Body of pancreas (tissue), 4 donors: Measurements from ENCODE around the gene KLK1. TPM values are rescaled to one million over a fixed set of nuclear protein-coding genes. Genes with fewer than 3 reads are reported as not detected.
"Not testable (repeated sequence)": the region's sequence is repeated elsewhere in the genome, so short reads cannot be mapped to it uniquely, and the experiment has no call there.

ENCODE experiments used
- ATAC-seq: fragments of 150-250 bp; one replicate; pipeline ENCODE4 v1.9.1; 2016
- DNase-seq, 4 donors: peaks; one replicate each; pipeline ENCODE4 v3.0.0-alpha.2; 2019
- H3K27ac ChIP-seq, 4 donors: fragments of 200-600 bp; sonication (generic); 1 replicate in 3 of 4; 2 replicates in 1 of 4; pipeline versions ENCODE4 v1.5.1 to v1.6.1; 2016 to 2019; ENCODE audit warnings: mild to moderate bottlenecking in 1 of 4, mixed read lengths in 1 of 4, moderate library complexity in 1 of 4
- H3K27me3 ChIP-seq, 2 donors: fragments of 200-600 bp; sonication (generic); one replicate each; pipeline ENCODE4 v1.6.0; 2016; ENCODE audit warnings: mild to moderate bottlenecking in 1 of 2
- H3K36me3 ChIP-seq, 2 donors: fragments of 200-600 bp; sonication (generic); replicated peaks in 1 of 2; 2 replicates each; pipeline ENCODE4 v1.5.1; 2016; ENCODE audit warnings: low read depth in 2 of 2; ENCODE audit not compliant: insufficient read depth in 1 of 2
- H3K4me1 ChIP-seq: fragments of 200-600 bp; sonication (generic); one replicate; pipeline ENCODE4 v1.6.0; 2016
- H3K4me3 ChIP-seq, 2 donors: fragments of 200-600 bp; sonication (generic); 1 replicate in 1 of 2; 2 replicates in 1 of 2; pipeline ENCODE4 v1.5.1; 2016 to 2019
- H3K9me3 ChIP-seq, 3 donors: fragments of 200-600 bp; sonication (generic); 1 replicate in 2 of 3; 2 replicates in 1 of 3; pipeline ENCODE4 v1.5.1; 2016
- POLR2A ChIP-seq, 3 donors: fragments of 450-650 bp; IDR thresholded peaks; one replicate each; pipeline ENCODE4 v1.6.1; 2016; ENCODE audit warnings: antibody characterized with exemption in 3 of 3, mild to moderate bottlenecking in 2 of 3
- WGBS, 2 donors: methylation state at CpG; one replicate each; pipeline ENCODE4 v1.1.5; 2017; 5-methylcytosine and 5-hydroxymethylcytosine counted together
- intact Hi-C: fragments of 100-400 bp; cut with DNase I; formaldehyde crosslinking; loops from one replicate; pipeline ENCODE4 v1.15.1; 2023
- small RNA-seq: library from RNA; depleted of rRNA; stranded (forward); fragments of <200 nt; gene quantifications from one replicate; pipeline ENCODE3, GENCODE V24; 2016
- total RNA-seq, 2 donors: library from RNA; depleted of rRNA; stranded (reverse); fragments of >200 nt; gene quantifications; one replicate each; pipeline ENCODE4 v1.1.0, GENCODE V29; 2016
- TF ChIP-seq, protein P1 (sequence below), 7 experiments: fragments of 450-650 bp in 4 of 7; fragments of 200-600 bp in 3 of 7; sonication (generic) in 3 of 7; IDR thresholded peaks; one replicate each; pipeline ENCODE4 v1.5.1; 2016 to 2019; ENCODE audit warnings: antibody characterized with exemption in 7 of 7

KLK1 gene
- total RNA-seq, 2 donors from 2014 or later: 937 to 947 TPM

DNA sequence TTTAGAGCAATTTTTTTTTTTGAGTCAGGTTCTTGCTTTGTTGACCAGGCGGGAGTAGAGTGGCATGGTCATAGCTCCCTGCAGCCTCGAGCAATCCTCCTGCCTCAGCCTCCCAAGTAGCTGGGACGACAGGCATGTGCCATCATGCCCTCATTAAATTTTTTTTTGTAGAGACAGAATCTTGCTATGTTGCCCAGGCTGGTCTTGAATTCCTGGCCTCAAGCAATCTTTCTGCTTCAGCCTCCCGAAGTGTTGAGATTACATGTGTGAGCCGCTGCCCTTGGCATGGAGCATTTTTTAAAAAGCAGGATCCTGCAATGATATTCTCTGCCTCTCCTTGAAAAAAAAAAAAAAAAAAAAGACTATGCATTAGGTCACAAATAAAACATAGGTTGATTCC lies 47.5 kb downstream of the KLK1 start:
- 69 to 71% methylated on average over 5 of the region's 5 CpGs for WGBS, 2 donors
- Histone ChIP-seq H3K27ac (no peak overlapping the region), H3K4me3 (no peak overlapping the region), H3K36me3 (no peaks in the 10 kb centered on the region), H3K27me3 (peaks cover 0 to 31% of the 10 kb centered on the region in 2 donors), H3K4me1 (no peaks in the 10 kb centered on the region), H3K9me3 (peaks cover 0 to 5% (median 0%) of the 10 kb centered on the region in 3 donors)
- no peak for TF ChIP-seq POLR2A (IDR thresholded peaks at IDR 0.05)
- TF ChIP-seq, protein P1, sequence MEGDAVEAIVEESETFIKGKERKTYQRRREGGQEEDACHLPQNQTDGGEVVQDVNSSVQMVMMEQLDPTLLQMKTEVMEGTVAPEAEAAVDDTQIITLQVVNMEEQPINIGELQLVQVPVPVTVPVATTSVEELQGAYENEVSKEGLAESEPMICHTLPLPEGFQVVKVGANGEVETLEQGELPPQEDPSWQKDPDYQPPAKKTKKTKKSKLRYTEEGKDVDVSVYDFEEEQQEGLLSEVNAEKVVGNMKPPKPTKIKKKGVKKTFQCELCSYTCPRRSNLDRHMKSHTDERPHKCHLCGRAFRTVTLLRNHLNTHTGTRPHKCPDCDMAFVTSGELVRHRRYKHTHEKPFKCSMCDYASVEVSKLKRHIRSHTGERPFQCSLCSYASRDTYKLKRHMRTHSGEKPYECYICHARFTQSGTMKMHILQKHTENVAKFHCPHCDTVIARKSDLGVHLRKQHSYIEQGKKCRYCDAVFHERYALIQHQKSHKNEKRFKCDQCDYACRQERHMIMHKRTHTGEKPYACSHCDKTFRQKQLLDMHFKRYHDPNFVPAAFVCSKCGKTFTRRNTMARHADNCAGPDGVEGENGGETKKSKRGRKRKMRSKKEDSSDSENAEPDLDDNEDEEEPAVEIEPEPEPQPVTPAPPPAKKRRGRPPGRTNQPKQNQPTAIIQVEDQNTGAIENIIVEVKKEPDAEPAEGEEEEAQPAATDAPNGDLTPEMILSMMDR (IDR thresholded peaks at IDR 0.05): no peak
- ATAC-seq (no peak), DNase-seq (no peak)
- intact Hi-C loops: no loop called here

DNA sequence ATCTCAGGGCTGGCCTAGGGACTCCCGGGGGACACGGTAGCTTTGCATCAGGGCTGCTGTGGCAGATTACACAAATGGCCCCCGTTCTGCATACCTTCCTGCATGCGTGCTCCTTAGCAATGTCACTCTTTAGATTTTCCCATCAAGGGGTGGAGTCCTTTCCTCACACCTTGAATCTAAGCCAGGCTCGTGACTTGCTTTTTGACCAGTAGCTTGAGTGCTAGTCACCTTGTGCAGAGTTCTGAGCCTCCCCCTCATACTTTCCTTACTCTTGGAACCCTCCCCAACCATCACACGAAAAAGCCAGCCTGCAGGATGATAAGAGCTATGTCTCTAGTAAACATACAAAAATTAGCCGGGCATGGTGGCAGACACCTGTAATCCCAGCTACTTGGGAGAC lies 50.1 kb downstream of the KLK1 start:
- H3K9me3 ChIP-seq, ATAC-seq, H3K27ac ChIP-seq, H3K4me3 ChIP-seq, intact Hi-C loops, DNase-seq, H3K27me3 ChIP-seq, H3K4me1 ChIP-seq, H3K36me3 ChIP-seq: not testable (repeated sequence)
- 38 to 55% methylated on average over 2 to 7 of the region's 7 CpGs for WGBS, 2 donors

DNA sequence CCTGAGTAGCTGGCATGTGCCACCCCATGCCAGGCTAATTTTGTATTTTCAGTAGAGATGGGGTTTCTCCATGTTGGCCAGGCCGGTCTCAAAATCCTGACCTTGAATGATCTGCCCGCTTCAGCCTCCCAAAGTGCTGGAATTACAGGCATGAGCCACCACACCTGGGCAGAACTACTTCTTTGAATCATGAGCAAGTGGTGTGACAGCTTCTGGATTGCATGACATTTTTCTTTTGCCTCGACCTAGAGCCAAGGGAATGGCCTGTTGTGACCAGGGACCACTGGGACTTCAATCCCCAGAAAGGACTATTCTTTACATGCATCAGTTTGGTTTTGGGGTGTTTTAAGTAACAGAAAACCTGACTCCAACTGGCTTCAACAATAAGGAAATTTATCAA lies 50.7 kb downstream of the KLK1 start:
- H3K27ac ChIP-seq, H3K4me3 ChIP-seq, H3K4me1 ChIP-seq, H3K27me3 ChIP-seq, ATAC-seq, DNase-seq, H3K36me3 ChIP-seq, intact Hi-C loops, H3K9me3 ChIP-seq: not testable (repeated sequence)
- WGBS, 2 donors: 53 to 65% methylated on average over 3 of the region's 3 CpGs

DNA sequence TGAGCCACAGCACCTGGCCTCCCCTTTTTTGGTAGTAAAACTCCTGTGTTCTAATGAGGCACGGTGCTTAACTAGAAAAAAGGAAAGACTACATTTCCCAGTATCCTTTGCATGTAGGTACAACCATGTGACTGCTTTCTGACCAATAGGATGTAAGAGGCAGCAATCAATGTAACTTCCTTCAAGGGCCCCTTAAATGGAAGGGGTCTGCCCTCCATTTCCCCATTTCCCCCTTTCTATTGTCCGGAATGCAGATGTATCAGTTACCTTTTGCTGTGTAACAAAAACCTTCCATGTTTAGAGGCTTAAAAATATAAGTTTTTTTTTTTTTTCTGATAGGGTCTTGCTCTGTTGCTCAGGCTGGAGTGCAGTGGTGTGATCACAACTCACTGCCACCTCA lies 51.1 kb downstream of the KLK1 start:
- TF ChIP-seq POLR2A (IDR thresholded peaks at IDR 0.05): no peak
- TF ChIP-seq, protein P1 (IDR thresholded peaks at IDR 0.05): no peak
- DNase-seq (no peak), ATAC-seq (no peak)
- peaks cover 0 to 5% (median 0%) of the 10 kb centered on the region in 3 donors for H3K9me3 ChIP-seq
- H3K27ac ChIP-seq: no peak overlapping the region
- 50 to 57% methylated on average over 2 of the region's 2 CpGs for WGBS, 2 donors
- intact Hi-C loops: no loop called here
- no peaks in the 10 kb centered on the region for H3K36me3 ChIP-seq
- H3K4me1 ChIP-seq: no peaks in the 10 kb centered on the region
- H3K27me3 ChIP-seq: no peaks in the 10 kb centered on the region
- no peak overlapping the region for H3K4me3 ChIP-seq

DNA sequence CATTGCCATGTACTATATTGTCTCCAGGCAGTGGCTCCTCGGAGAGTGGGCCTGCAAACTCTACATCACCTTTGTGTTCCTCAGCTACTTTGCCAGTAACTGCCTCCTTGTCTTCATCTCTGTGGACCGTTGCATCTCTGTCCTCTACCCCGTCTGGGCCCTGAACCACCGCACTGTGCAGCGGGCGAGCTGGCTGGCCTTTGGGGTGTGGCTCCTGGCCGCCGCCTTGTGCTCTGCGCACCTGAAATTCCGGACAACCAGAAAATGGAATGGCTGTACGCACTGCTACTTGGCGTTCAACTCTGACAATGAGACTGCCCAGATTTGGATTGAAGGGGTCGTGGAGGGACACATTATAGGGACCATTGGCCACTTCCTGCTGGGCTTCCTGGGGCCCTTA lies 52.7 kb downstream of the KLK1 start:
- no peak for TF ChIP-seq POLR2A (IDR thresholded peaks at IDR 0.05)
- TF ChIP-seq, protein P1 (IDR thresholded peaks at IDR 0.05): no peak
- 69 to 75% methylated on average over 9 to 13 of the region's 13 CpGs for WGBS, 2 donors

DNA sequence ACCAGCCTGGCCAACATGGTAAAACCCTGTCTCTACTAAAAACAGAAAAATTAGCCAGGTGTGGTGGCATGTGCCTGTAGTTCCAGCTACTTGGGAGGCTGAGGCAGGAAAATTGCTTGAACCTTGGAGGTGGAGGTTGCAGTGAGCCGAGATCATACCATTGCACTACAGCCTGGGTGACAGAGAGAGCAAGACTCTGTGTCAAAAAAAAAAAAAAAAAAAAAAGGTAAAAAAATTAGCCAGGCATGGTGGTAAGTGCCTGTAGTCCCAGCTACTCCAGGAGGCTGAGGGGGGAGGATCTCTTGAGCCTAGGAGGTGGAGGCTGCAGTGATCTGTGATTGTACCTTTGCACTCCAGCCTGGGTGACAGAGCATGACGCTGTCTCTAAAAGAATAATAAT lies 53.4 kb downstream of the KLK1 start, which contains the start of gene GPR32:
Gene GPR32 (plus strand): TSS at position 301 of the 400 bp plus-strand sequence. CDS start 137 bp downstream, outside the sequence.
- H3K36me3 ChIP-seq, H3K4me3 ChIP-seq, H3K27me3 ChIP-seq, intact Hi-C loops, H3K9me3 ChIP-seq, H3K27ac ChIP-seq, DNase-seq, ATAC-seq, H3K4me1 ChIP-seq: not testable (repeated sequence)
- WGBS, 2 donors: 44 to 54% methylated on average over 2 of the region's 2 CpGs

More for the DNA sequence above, 52.7 kb downstream of the KLK1 start:
- intact Hi-C loops: no loop called here
- no peak for DNase-seq
- no peaks in the 10 kb centered on the region for H3K4me1 ChIP-seq
- H3K9me3 ChIP-seq: peaks cover 0 to 5% (median 0%) of the 10 kb centered on the region in 3 donors
- ATAC-seq: no peak
- no peaks in the 10 kb centered on the region for H3K36me3 ChIP-seq
- no peaks in the 10 kb centered on the region for H3K27me3 ChIP-seq
- H3K4me3 ChIP-seq: no peak overlapping the region
- no peak overlapping the region for H3K27ac ChIP-seq

Small RNA genes lying within 50 kb of the gene (small RNA-seq; reads per million reads assigned to genes)
- gene SNORD88A: 133 reads per million, percentile 97 among the genes with 10 or more reads in this experiment
- gene SNORD88B: not detected
- not detected for gene SNORD88C

Other genes starting within 250 kb of the KLK1 start
- gene SYT3, start 183.9 kb downstream of the KLK1 start, total RNA-seq: under 1 TPM; 0.33 to 0.52 TPM
- gene C19orf81, start 174.3 kb downstream of the KLK1 start, total RNA-seq: not detected
- gene SHANK1, start 104.0 kb downstream of the KLK1 start, total RNA-seq: 1 to 10 TPM in 1 of 2 donors, under 1 TPM in 1; 0.26 to 2.3 TPM
- gene CLEC11A, start 100.4 kb downstream of the KLK1 start, total RNA-seq: 10 to 100 TPM in 1 of 2 donors, 1 to 10 TPM in 1; 5.2 to 24.1 TPM
- not detected for gene GPR32, start 53.3 kb downstream of the KLK1 start, total RNA-seq
- gene ACP4, start 33.4 kb downstream of the KLK1 start, total RNA-seq: not detected
- not detected for gene KLK15, start 9.8 kb upstream of the KLK1 start, total RNA-seq
- not detected for gene KLK3, start 31.1 kb upstream of the KLK1 start, total RNA-seq
- not detected for gene KLK2, start 49.7 kb upstream of the KLK1 start, total RNA-seq
- gene KLK4, start 87.6 kb upstream of the KLK1 start, total RNA-seq: not detected
- not detected for gene KLK5, start 129.3 kb upstream of the KLK1 start, total RNA-seq
- gene KLK6, start 145.8 kb upstream of the KLK1 start, total RNA-seq: not detected
- 1 to 10 TPM in 1 of 2 donors, not detected in 1; 4.2 TPM for gene KLK7, start 160.1 kb upstream of the KLK1 start, total RNA-seq
- not detected for gene KLK8, start 177.8 kb upstream of the KLK1 start, total RNA-seq
- gene KLK10, start 195.9 kb upstream of the KLK1 start, total RNA-seq: not detected
- 10 to 100 TPM; 18.4 to 44.8 TPM for gene KLK11, start 202.8 kb upstream of the KLK1 start, total RNA-seq
- not detected for gene KLK12, start 211.2 kb upstream of the KLK1 start, total RNA-seq
- gene KLK13, start 241.3 kb upstream of the KLK1 start, total RNA-seq: 10 to 100 TPM in 1 of 2 donors, under 1 TPM in 1; 0.52 to 31.6 TPM